SJCRH30 (cell line): ENCODE measurements around the gene ITIH5. TPM values are rescaled to one million over a fixed set of nuclear protein-coding genes. Genes with fewer than 3 reads are reported as not detected.

Experiments used
- DNase-seq, 2 experiments: peaks; one replicate each; pipeline ENCODE4 v3.0.0-alpha.2; 2015 to 2020
- H3K27ac ChIP-seq: fragments of 250-450 bp; sonication (Bioruptor Pico); 2 replicates; pipeline ENCODE4 v1.5.1; 2020; ENCODE audit warnings: mild to moderate bottlenecking, moderate library complexity
- H3K27me3 ChIP-seq: fragments of 250-450 bp; sonication (Bioruptor Pico); 2 replicates; pipeline ENCODE4 v1.5.1; 2020; ENCODE audit warnings: mild to moderate bottlenecking, moderate library complexity
- H3K36me3 ChIP-seq: fragments of 250-450 bp; sonication (Bioruptor Pico); 2 replicates; pipeline ENCODE4 v1.5.1; 2020; ENCODE audit warnings: mild to moderate bottlenecking, moderate library complexity
- H3K4me1 ChIP-seq: fragments of 250-450 bp; sonication (Bioruptor Pico); 2 replicates; pipeline ENCODE4 v1.5.1; 2020; ENCODE audit warnings: mild to moderate bottlenecking, moderate library complexity
- H3K4me3 ChIP-seq: fragments of 250-450 bp; sonication (Bioruptor Pico); 2 replicates; pipeline ENCODE4 v1.5.1; 2020; ENCODE audit warnings: mild to moderate bottlenecking, moderate library complexity
- H3K9me3 ChIP-seq: fragments of 250-450 bp; sonication (Bioruptor Pico); replicated peaks from 2 replicates; pipeline ENCODE4 v1.5.1; 2020; ENCODE audit warnings: mild to moderate bottlenecking, moderate library complexity
- total RNA-seq: library from RNA; depleted of rRNA; stranded (reverse); fragments of >200 nt; shearing (Covaris generic); gene quantifications from 2 replicates; pipeline ENCODE4 v1.2.3, GENCODE V29; 2014

The ITIH5 gene
- total RNA-seq, 1 experiment from 2014 or later, result 0.65 TPM

DNA sequence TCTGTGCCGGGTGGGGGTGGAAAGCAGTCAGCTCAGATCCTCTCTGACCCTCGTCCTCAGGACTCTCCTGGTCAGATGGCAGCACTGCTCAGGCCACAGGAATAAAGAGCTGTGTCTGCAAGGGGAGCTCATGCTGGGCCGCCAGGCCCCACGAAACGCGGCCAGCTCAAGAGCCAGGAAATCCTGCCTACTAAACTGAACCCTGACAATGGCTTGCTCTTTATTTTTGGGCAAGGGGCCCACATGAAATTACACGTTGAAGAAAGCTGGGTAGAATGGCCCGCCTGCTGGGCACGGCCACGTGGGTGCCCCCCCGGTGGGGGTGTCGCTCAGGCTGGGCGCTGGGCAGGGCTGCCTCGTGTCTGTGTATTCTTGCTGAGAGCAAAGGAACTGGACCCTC, 103.0 kb downstream of the ITIH5 start:
- Histone ChIP-seq H3K27me3 (no peaks in the 10 kb centered on the region), H3K27ac (no peak overlapping the region), H3K36me3 (no peaks in the 10 kb centered on the region), H3K4me3 (no peak overlapping the region), H3K4me1 (no peaks in the 10 kb centered on the region), H3K9me3 (no peaks in the 10 kb centered on the region)
- no peak for DNase-seq

DNA sequence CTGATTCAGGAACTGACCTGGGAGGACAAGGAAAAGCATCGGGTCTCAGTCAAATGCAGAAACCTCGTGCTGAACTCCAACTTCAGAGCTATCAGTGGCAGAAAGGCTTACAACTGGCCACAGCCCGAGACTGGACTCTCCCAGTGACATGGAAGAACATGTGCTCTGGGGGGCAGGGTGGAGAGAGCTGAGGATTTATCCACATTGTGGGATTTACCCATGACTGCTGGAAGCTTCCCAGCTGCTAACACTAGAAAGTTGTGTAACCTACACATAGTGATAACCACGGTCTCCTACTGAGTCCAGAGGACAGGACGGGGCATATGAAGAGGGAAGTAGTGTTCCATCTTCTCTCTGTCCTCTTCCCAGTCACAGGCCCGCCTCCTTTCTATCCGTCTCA, 103.4 kb downstream of the ITIH5 start:
- no peak overlapping the region for H3K4me3 ChIP-seq
- H3K9me3 ChIP-seq, result no peaks in the 10 kb centered on the region
- DNase-seq, result peak; percentile 41 to 59
- H3K36me3 ChIP-seq, result no peaks in the 10 kb centered on the region
- no peak overlapping the region for H3K27ac ChIP-seq
- no peaks in the 10 kb centered on the region for H3K4me1 ChIP-seq
- no peaks in the 10 kb centered on the region for H3K27me3 ChIP-seq

DNA sequence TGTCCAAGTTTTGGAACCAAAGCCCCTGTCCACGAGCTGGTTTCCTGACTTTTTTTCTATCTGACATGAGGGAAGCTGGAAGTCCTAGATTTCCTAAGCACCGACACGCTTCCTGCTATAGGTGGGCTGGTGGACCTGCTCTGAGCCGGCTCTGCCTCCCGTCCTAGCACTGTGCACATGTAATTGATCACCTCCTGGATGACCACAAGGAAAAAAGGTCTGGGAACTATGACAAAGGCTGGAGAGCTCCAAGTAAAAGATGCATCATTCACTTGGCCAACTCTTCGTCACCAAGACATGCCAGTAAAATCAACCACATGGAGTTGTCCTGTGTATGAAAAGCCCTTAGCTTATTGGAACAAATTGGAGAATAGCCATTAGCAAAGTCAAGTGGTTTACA, 104.8 kb downstream of the ITIH5 start:
- no peaks in the 10 kb centered on the region for H3K36me3 ChIP-seq
- DNase-seq, result no peak
- H3K9me3 ChIP-seq, result no peaks in the 10 kb centered on the region
- no peak overlapping the region for H3K27ac ChIP-seq
- no peaks in the 10 kb centered on the region for H3K27me3 ChIP-seq
- no peaks in the 10 kb centered on the region for H3K4me1 ChIP-seq
- H3K4me3 ChIP-seq, result no peak overlapping the region

DNA sequence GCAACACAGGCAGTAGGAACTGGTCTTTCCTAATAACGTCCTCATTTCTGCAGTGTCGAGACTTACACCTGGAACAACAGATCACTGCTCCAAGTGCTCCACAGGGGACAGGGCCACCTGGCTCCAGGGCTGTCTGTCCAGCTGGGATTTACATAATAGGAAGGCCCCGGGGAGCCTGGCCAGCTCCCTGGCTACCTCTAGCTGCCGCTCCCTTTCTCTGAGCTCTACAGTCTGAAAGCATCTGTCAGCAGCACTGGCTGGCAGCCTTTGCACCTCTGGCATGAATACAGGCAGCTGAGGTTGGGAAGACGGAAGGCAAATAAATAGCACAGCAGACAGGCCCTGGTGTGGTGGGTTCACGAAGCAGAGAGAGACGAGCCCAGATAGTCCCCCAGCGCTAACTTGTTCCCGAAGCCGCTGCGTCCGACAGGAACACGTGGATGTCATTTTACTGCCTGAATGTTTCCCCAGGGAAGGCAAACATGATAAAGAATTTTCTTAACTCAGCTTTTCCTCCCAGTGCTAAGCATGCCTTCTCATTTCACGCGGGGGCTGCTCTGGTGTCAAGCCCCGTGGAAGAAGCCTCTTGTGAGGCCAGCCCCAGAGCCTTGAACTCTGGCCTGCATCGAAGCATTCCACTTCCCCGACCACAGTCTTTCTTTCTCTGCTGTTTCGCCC, 105.4 kb downstream of the ITIH5 start:
- no peak overlapping the region for H3K27ac ChIP-seq
- peak; percentile 3 to 25 for DNase-seq
- no peaks in the 10 kb centered on the region for H3K9me3 ChIP-seq

DNA sequence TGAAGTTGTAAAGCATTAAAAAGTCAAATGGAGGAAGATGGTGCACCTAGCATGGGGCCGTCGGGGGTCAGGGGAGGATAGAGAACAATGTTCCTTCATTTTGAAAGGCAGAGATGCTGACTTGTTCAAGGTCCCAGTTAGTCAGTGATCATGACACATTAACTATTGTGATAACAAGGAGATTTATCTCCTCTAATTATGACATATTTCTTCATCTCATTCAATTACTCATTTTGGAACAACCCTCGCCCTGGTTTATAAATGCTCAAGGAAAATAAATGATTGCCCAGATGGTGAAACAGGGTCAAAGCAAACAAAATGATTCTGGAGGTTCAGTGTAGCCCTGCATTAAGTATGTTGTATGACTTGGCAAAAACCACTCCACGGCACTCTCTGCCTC, 106.2 kb downstream of the ITIH5 start:
- DNase-seq, result no peak
- no peak overlapping the region for H3K27ac ChIP-seq
- H3K4me3 ChIP-seq, result no peak overlapping the region
- no peaks in the 10 kb centered on the region for H3K27me3 ChIP-seq
- 0 out of 2 replicates have a peak, but pooled peaks cover 1% of the 10 kb centered on the region for H3K4me1 ChIP-seq
- no peaks in the 10 kb centered on the region for H3K36me3 ChIP-seq
- no peaks in the 10 kb centered on the region for H3K9me3 ChIP-seq

More for the DNA sequence above, 105.4 kb downstream of the ITIH5 start:
- H3K27me3 ChIP-seq, result no peaks in the 10 kb centered on the region
- no peaks in the 10 kb centered on the region for H3K36me3 ChIP-seq
- no peaks in the 10 kb centered on the region for H3K4me1 ChIP-seq
- no peak overlapping the region for H3K4me3 ChIP-seq

DNA sequence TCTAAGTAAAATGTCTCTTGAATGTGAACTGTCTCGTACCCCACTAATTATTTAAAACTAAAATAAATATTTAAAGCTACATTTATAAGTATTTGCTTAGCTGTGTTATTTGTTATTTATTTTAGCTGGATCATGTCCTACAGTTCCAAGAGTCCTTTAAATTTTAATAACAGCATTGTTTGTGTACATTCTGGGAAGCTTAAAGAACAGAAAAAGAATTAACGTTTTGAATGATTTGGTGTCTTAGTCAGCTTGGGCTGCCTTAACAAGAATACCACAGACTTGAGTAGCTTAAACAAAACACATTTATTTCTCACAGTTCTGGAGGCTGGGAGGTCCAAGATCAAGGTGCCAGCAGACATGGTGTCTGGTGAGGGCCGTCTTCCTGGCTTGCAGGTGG, 107.4 kb downstream of the ITIH5 start:
- Histone ChIP-seq H3K9me3 (no peaks in the 10 kb centered on the region), H3K4me1 (peaks cover 5% of the 10 kb centered on the region; the same call in 1 of the 2 replicates), H3K4me3 (no peak overlapping the region), H3K36me3 (no peaks in the 10 kb centered on the region), H3K27me3 (no peaks in the 10 kb centered on the region), H3K27ac (no peak overlapping the region)
- DNase-seq, result no peak

DNA sequence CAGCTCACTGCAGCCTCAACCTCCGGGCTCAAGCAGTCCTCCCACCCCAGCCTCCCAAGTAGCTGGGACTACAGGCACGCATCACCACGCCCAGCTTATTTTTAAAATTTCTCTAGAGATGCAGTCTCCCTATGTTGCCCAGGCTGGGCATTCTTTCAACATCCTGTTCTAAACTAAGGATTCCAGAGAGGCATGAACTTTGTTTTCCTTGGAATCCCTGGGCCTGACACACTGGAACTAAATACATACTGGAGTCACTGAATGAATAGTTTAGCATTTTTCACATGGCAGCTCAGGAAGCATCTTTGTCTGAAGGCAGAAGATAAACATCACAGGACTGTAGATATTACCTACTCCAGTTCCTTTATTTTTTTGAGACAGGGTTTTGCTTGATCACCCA, 108.7 kb downstream of the ITIH5 start:
- no peaks in the 10 kb centered on the region for H3K27me3 ChIP-seq
- no peaks in the 10 kb centered on the region for H3K9me3 ChIP-seq
- no peak overlapping the region for H3K4me3 ChIP-seq
- DNase-seq, result no peak
- H3K4me1 ChIP-seq, result peaks cover 5% of the 10 kb centered on the region; the same call in 1 of the 2 replicates
- H3K27ac ChIP-seq, result no peak overlapping the region
- no peaks in the 10 kb centered on the region for H3K36me3 ChIP-seq

DNA sequence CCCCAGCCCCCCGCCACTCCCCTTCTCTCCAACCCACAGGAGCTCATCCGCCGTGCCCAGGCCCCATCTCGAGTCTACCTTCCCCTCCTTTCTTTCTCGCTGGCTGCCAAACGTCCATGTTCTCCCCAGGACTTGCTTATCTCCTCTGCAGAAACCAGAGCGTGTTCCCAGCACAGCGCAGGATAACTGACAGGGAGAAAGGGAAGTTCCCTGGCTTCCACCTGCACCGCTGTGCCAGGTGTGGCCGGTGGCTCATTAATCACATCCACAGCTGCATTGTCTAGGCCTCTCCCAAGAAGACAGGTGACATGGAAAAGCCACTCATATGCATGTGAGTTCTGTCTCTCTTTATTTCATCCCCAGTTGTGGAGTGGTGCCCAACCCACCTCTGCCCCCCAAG, 113.2 kb downstream of the ITIH5 start:
- Histone ChIP-seq H3K27me3 (no peaks in the 10 kb centered on the region), H3K36me3 (no peaks in the 10 kb centered on the region), H3K27ac (no peak overlapping the region), H3K9me3 (no peaks in the 10 kb centered on the region), H3K4me3 (no peak overlapping the region), H3K4me1 (peaks cover 5% of the 10 kb centered on the region; the same call in 1 of the 2 replicates)
- no peak for DNase-seq

DNA sequence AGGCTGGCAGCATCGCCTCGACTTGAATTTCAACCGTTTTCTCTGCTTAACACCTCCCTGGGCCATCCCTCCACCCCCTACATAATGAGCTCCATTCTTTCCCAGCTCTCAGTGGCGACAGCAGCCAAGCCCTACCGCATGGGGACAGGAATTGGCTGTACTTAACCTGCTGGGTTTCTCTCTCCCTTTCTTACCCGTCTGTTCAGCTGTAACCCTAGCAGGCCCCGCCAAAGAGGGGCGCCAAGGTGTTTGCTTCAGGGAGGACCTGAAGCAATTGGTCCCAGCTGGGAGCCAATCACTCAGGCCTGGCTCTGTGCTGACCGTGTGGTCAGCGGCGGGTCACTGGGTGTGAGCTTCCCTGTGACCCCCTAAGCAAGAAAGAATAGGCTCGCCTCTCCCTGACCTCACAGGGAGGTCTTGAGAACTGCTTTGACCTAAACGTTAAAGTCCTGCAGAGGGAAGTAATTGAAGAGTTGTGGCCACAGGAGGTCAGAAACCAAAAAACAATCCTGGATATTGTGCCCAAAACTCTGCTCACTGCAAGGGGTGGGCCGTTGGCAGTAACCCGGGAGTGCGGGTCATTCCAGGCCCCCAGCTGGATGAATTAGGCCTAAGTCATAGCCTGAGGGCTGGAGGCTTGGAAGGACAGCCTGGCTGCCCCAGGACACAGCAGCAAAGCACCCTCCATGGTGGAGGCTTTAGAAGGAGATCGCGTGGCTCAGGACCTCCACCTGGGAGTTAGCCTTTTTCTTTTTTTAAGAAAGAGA, 114.6 kb downstream of the ITIH5 start:
- no peaks in the 10 kb centered on the region for H3K27me3 ChIP-seq
- DNase-seq, result no peak
- H3K4me1 ChIP-seq, result peaks cover 5% of the 10 kb centered on the region; the same call in 1 of the 2 replicates
- no peak overlapping the region for H3K4me3 ChIP-seq
- H3K27ac ChIP-seq, result no peak overlapping the region
- no peaks in the 10 kb centered on the region for H3K9me3 ChIP-seq
- H3K36me3 ChIP-seq, result no peaks in the 10 kb centered on the region

DNA sequence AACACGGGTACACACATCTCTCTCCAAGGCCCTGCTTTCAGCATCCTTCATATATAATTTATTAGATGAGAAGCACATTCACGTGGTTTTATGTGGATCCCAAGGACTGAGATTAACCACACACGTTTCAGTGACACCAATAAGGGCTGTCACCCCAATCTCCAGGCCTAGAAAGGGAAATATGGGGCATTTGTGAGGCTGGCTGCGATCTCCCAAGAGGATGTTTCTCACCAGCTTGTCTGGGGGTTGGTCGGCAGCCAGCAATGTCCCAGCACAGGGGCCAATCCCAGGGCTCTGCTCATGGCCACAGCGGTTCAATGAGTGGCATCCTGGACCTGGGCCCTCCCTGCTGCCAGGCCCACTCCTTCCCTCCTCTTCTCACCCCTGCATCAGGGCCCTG, 115.5 kb downstream of the ITIH5 start:
- no peaks in the 10 kb centered on the region for H3K9me3 ChIP-seq
- DNase-seq, result no peak
- no peak overlapping the region for H3K27ac ChIP-seq
- H3K36me3 ChIP-seq, result no peaks in the 10 kb centered on the region
- H3K27me3 ChIP-seq, result no peaks in the 10 kb centered on the region
- peaks cover 5% of the 10 kb centered on the region; the same call in 1 of the 2 replicates for H3K4me1 ChIP-seq
- H3K4me3 ChIP-seq, result no peak overlapping the region

DNA sequence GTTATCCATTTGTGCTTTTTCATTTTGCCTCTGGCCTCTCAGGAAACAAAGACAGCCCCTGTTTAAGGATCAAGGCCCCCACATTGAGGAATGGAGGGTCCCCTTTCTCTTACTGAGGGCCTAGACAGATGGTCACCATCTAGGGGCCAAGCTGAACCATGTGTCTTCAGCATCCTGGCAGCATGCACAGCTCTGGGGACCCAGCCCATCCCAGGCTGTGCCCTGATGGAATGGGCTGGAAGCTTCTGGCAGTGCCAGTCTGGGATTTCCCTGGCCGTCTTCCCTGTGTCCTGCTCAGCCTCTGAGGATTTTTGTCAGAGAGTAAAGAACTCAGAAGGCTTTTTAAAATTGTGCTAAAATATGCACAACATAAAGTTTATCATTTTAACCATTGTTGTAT, 116.8 kb downstream of the ITIH5 start:
- no peaks in the 10 kb centered on the region for H3K36me3 ChIP-seq
- no peaks in the 10 kb centered on the region for H3K27me3 ChIP-seq
- no peaks in the 10 kb centered on the region for H3K4me1 ChIP-seq
- no peak overlapping the region for H3K27ac ChIP-seq
- no peak overlapping the region for H3K4me3 ChIP-seq
- DNase-seq, result no peak
- no peaks in the 10 kb centered on the region for H3K9me3 ChIP-seq

DNA sequence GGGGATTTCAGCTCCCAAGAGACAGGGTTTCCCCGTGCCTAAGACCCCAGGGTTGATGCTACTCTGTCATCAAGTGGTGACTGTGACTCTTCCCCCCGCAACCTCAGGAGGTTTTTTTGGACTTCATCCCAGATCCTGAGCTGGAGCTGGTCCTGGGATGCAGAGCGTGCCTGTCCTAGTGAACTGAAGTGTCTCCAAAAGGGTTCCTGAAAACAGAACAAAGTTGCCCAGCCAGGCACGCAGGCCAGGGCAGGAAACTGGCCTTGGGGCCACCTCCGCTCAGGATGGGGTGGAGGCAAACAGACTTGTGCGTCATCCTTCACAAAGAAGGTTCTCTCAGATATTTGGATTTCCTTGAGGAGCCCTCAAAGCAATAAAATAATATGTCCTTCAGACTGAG, 118.9 kb downstream of the ITIH5 start:
- Histone ChIP-seq H3K9me3 (no peaks in the 10 kb centered on the region), H3K27ac (no peak overlapping the region), H3K36me3 (no peaks in the 10 kb centered on the region), H3K4me3 (no peak overlapping the region), H3K4me1 (no peaks in the 10 kb centered on the region), H3K27me3 (no peaks in the 10 kb centered on the region)
- DNase-seq, result no peak

DNA sequence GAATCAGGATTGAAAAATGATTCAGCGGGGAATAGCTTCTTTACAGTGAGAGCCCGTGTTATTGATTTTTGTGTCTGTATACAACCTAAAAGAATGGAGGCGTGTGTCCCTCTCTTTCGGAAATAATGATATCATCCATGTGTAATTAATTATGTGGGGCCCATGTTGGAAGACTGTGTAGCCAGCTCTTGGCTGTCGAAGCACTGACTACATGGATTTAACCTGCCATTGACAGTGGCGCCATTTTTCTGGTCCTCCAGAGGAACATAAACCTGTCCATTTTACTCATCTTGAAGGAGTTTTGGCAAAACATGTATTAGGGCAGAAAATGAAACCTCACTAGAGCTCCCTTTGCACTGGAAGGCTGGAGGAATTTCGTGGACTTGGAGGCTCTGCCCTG, 119.6 kb downstream of the ITIH5 start:
- Histone ChIP-seq H3K36me3 (no peaks in the 10 kb centered on the region), H3K4me3 (no peak overlapping the region), H3K9me3 (no peaks in the 10 kb centered on the region), H3K27ac (no peak overlapping the region), H3K4me1 (no peaks in the 10 kb centered on the region), H3K27me3 (no peaks in the 10 kb centered on the region)
- DNase-seq, result no peak

DNA sequence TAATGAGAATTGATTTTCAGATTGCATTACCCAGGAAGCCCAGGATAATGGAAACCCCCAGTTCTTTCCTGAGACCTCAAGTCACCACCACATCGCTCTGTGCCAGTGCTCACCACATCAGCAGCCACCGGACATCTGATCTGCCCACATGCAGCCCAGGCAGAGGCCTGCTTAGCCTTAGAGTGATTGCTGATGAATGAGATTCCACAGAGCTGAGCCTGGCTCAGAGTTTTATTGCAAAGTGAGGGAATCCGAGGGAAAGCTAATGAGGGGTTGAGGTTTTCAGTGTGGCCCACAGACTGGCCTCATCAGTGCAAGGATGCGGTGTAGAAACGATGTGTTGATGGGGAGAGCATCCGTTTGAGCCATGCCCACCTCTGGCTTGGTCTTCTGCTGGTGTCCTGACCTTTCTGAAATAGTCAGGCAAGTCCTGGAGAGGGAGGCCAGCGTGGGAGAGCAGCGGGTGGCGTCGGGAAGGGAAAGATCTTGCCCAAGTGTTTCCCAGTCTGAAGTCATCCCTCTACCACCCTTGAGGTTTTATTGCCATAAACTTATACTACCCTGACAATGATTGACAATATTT, 120.3 kb downstream of the ITIH5 start:
- Histone ChIP-seq H3K36me3 (no peaks in the 10 kb centered on the region), H3K27ac (no peak overlapping the region), H3K4me3 (no peak overlapping the region), H3K27me3 (no peaks in the 10 kb centered on the region), H3K9me3 (no peaks in the 10 kb centered on the region), H3K4me1 (no peaks in the 10 kb centered on the region)
- no peak for DNase-seq

DNA sequence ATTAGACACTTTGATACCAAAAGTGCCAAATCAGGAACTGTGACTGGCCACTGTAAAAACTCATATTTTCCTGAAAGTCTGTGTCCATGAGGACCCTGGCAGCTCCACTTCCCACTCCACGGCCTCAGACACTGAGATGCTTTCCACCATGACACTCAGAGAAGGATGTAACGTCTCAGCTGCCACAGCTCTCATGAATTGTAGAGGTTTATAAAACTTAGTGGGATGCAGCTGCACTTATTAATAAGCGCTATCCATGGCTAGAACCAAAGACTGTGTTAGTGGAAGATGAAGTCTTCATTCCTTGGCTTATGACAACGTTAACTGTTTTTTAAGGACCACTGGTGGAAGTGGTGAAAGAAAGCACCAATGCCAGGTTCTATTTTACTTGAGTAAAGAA, 121.0 kb downstream of the ITIH5 start:
- Histone ChIP-seq H3K36me3 (no peaks in the 10 kb centered on the region), H3K27ac (no peak overlapping the region)

More for the DNA sequence above, 121.0 kb downstream of the ITIH5 start:
- no peak for DNase-seq
- no peaks in the 10 kb centered on the region for H3K9me3 ChIP-seq
- no peak overlapping the region for H3K4me3 ChIP-seq
- no peaks in the 10 kb centered on the region for H3K4me1 ChIP-seq
- H3K27me3 ChIP-seq, result no peaks in the 10 kb centered on the region
